ENCODE measurements around the gene CKLF. TPM values are rescaled to one million over a fixed set of nuclear protein-coding genes. Genes with fewer than 3 reads are reported as not detected.

Gene CKLF
- polyA plus RNA-seq, 3 donors: 285 to 430 (median 374) TPM

GRCh38 chr16:66543541-66543940 is 8.8 kb upstream of the CKLF start:
- H3K36me3 Mint-ChIP-seq: peaks cover 64 to 81% of the 10 kb centered on the region in 2 donors
- Histone ChIP-seq H2AFZ (ENCODE audit: insufficient read depth, low read depth, low read length, poor library complexity, severe bottlenecking) (peak overlapping the region; percentile 55), H3K4me2 (replicated peaks; ENCODE audit: extremely low read depth, low read length, poor library complexity, severe bottlenecking) (peak overlapping the region; percentile 23)

GRCh38 chr16:66544016-66544757 is 8.2 kb upstream of the CKLF start:
- WGBS (ENCODE audit: insufficient coverage): no CpG with 5 or more reads among the region's 7 CpGs
- H3K27ac Mint-ChIP-seq: peak overlapping the region; percentile 72 to 98 (median 94)
- H3K4me2 ChIP-seq (replicated peaks; ENCODE audit: extremely low read depth, low read length, poor library complexity, severe bottlenecking): peak overlapping the region; percentile 23

More at GRCh38 chr16:66543541-66543940, 8.8 kb upstream of the CKLF start:
- Histone ChIP-seq H3K27ac (ENCODE audit: low read depth in 1 of 2, low read length in 2 of 2) (peak overlapping the region; percentile 70 to 78), H3K9me3 (replicated peaks in 1 of 2; ENCODE audit: control insufficient read depth in 1 of 2, insufficient read depth in 1 of 2, low read length in 2 of 2) (no peaks in the 10 kb centered on the region), H3K9ac (ENCODE audit: insufficient read depth, low read length, poor library complexity, severe bottlenecking) (no peak overlapping the region), H4K20me1 (ENCODE audit: insufficient read depth, low read length) (no peaks in the 10 kb centered on the region), H3K4me3 (replicated peaks in 1 of 3; ENCODE audit: low read depth in 2 of 3, low read length in 3 of 3) (peak overlapping the region in 1 of 3 experiments; percentile 9), H3K36me3 (replicated peaks in 1 of 2; ENCODE audit: control insufficient read depth in 1 of 2, insufficient read depth in 2 of 2, low read length in 2 of 2) (peaks cover 22 to 40% of the 10 kb centered on the region in 2 donors), H3K4me1 (ENCODE audit: control insufficient read depth in 1 of 2, insufficient read depth in 2 of 2, low read length in 2 of 2) (peaks cover 43 to 44% of the 10 kb centered on the region in 2 donors), H3K79me2 (ENCODE audit: insufficient read depth, low read length) (peaks cover 15% of the 10 kb centered on the region), H3K27me3 (ENCODE audit: control insufficient read depth in 2 of 2, insufficient read depth in 2 of 2, low read length in 2 of 2) (no peaks in the 10 kb centered on the region)
- Mint-ChIP-seq H3K9me3 (no peaks in the 10 kb centered on the region), H3K4me3 (peak overlapping the region in 1 of 2 donors; percentile 37), H3K4me1 (peaks cover 63% of the 10 kb centered on the region), H3K27me3 (ENCODE audit: low read depth in 3 of 3) (peaks cover 0 to 2% (median 0%) of the 10 kb centered on the region in 3 donors), H3K27ac (peak overlapping the region; percentile 72 to 98 (median 94))
- no peak for DNase-seq
- WGBS (ENCODE audit: insufficient coverage): 94% methylated on average over 2 of the region's 6 CpGs
- no peak for TF ChIP-seq CTCF (IDR thresholded peaks at IDR 0.05)
- intact Hi-C loops (cut with micrococcal nuclease): no loop called here

More at GRCh38 chr16:66544016-66544757, 8.2 kb upstream of the CKLF start:
- H3K9me3 ChIP-seq (replicated peaks in 1 of 2; ENCODE audit: control insufficient read depth in 1 of 2, insufficient read depth in 1 of 2, low read length in 2 of 2): no peaks in the 10 kb centered on the region
- peak overlapping the region; percentile 55 for H2AFZ ChIP-seq (ENCODE audit: insufficient read depth, low read depth, low read length, poor library complexity, severe bottlenecking)
- peak overlapping the region; percentile 70 to 78 for H3K27ac ChIP-seq (ENCODE audit: low read depth in 1 of 2, low read length in 2 of 2)
- no peaks in the 10 kb centered on the region for H3K27me3 ChIP-seq (ENCODE audit: control insufficient read depth in 2 of 2, insufficient read depth in 2 of 2, low read length in 2 of 2)
- H3K9ac ChIP-seq (ENCODE audit: insufficient read depth, low read length, poor library complexity, severe bottlenecking): no peak overlapping the region
- H3K4me1 ChIP-seq (ENCODE audit: control insufficient read depth in 1 of 2, insufficient read depth in 2 of 2, low read length in 2 of 2): peaks cover 49 to 50% of the 10 kb centered on the region in 2 donors
- H3K4me3 ChIP-seq (replicated peaks in 1 of 3; ENCODE audit: low read depth in 2 of 3, low read length in 3 of 3): peak overlapping the region in 1 of 3 experiments; percentile 9
- TF ChIP-seq CTCF (IDR thresholded peaks at IDR 0.05): no peak
- no peaks in the 10 kb centered on the region for H4K20me1 ChIP-seq (ENCODE audit: insufficient read depth, low read length)
- H3K9me3 Mint-ChIP-seq: no peaks in the 10 kb centered on the region
- peaks cover 0 to 2% (median 0%) of the 10 kb centered on the region in 3 donors for H3K27me3 Mint-ChIP-seq (ENCODE audit: low read depth in 3 of 3)
- peaks cover 67% of the 10 kb centered on the region for H3K4me1 Mint-ChIP-seq
- peaks cover 17 to 34% of the 10 kb centered on the region in 2 donors for H3K36me3 ChIP-seq (replicated peaks in 1 of 2; ENCODE audit: control insufficient read depth in 1 of 2, insufficient read depth in 2 of 2, low read length in 2 of 2)
- intact Hi-C loops (cut with micrococcal nuclease): no loop called here
- H3K79me2 ChIP-seq (ENCODE audit: insufficient read depth, low read length): peaks cover 15% of the 10 kb centered on the region
- H3K36me3 Mint-ChIP-seq: peaks cover 58 to 76% of the 10 kb centered on the region in 2 donors
- DNase-seq: peak in 1 of 3 donors; percentile 25
- H3K4me3 Mint-ChIP-seq: peak overlapping the region in 1 of 2 donors; percentile 70

Data from CD14-positive monocyte (primary cell).